K562 (cell line): ENCODE results near the gene LRRC75A. TPM values are rescaled to one million over a fixed set of nuclear protein-coding genes. Genes with fewer than 3 reads are reported as not detected.

Source experiments
- ATAC-seq: fragments of 200-7000 bp; cut with Tn5 transposase; 3 replicates; pipeline ENCODE4 v1.9.1; 2020; ENCODE audit warnings: moderate library complexity
- BruUV-seq: library from RNA; stranded (reverse); fragments of 400-500 nt; replicated peaks from 2 replicates; lab custom pipeline; 2021; lab: Mats Ljungman, UMichigan
- CTCF ChIA-PET: fragments of 300-600 bp; formaldehyde crosslinking; extraction: SDS; loops from one replicate; lab custom pipeline; 2021; ENCODE audit warnings: low intra/inter-chr PET ratio; lab: Yijun Ruan, JAX
- POLR2A ChIA-PET: fragments of 300-600, 350-650 bp; sonication (Branson Sonifier 250); formaldehyde crosslinking; extraction: SDS; loops from one replicate; lab custom pipeline; 2021; ENCODE audit warnings: antibody characterized with exemption, inconsistent platforms; lab: Yijun Ruan, JAX
- DNase-seq, 4 experiments: peaks; one replicate each; pipeline versions ENCODE4 v3.0.0 to v3.0.0-alpha.2; 2011 to 2018; ENCODE audit warnings: low spot score in 3 of 4, mixed read lengths in 3 of 4; ENCODE audit errors: extremely low read depth in 1 of 4
- FAIRE-seq: peaks from 2 replicates; lab custom pipeline; 2011; peaks lifted over from hg19 to GRCh38; lab: Jason Lieb, UNC
- H2AFZ ChIP-seq: 2 replicates; pipeline ENCODE4 v1.6.0; 2011; ENCODE audit warnings: low read depth, low read length, control low read depth, inconsistent platforms
- H3K27ac ChIP-seq: fragments of 200-600 bp; 3 replicates; pipeline ENCODE4 v1.8.0; 2011; ENCODE audit warnings: low read depth, mild to moderate bottlenecking, control low read depth, inconsistent platforms, low read length, moderate library complexity, mixed read lengths; ENCODE audit errors: extremely low read depth
- H3K27me3 ChIP-seq, 2 experiments: fragments of 300-600 bp in 1 of 2; 2 replicates in 1 of 2; 3 replicates in 1 of 2; pipeline versions ENCODE4 v1.6.0 to v1.8.0; 2011; ENCODE audit warnings: inconsistent platforms in 2 of 2, low read length in 2 of 2, mild to moderate bottlenecking in 1 of 2, mixed read lengths in 1 of 2, moderate library complexity in 1 of 2; ENCODE audit not compliant: control insufficient read depth in 2 of 2, insufficient read depth in 2 of 2
- H3K36me3 ChIP-seq: fragments of 300-600 bp; 3 replicates; pipeline ENCODE4 v1.8.0; 2011; ENCODE audit warnings: mild to moderate bottlenecking, low read length, inconsistent platforms; ENCODE audit not compliant: control insufficient read depth, insufficient read depth
- H3K4me1 ChIP-seq, 2 experiments: fragments of 200-600 bp in 1 of 2; replicated peaks in 1 of 2; 2 replicates in 1 of 2; 3 replicates in 1 of 2; pipeline versions ENCODE4 v1.5.1 to v1.8.0; 2011; ENCODE audit warnings: inconsistent platforms in 2 of 2, low read length in 2 of 2, mild to moderate bottlenecking in 1 of 2, mixed read lengths in 1 of 2, moderate library complexity in 1 of 2; ENCODE audit not compliant: control insufficient read depth in 2 of 2, insufficient read depth in 2 of 2
- H3K4me2 ChIP-seq: 2 replicates; pipeline ENCODE4 v1.6.1; 2011; ENCODE audit warnings: low read length, control low read depth, inconsistent platforms, mixed read lengths; ENCODE audit not compliant: insufficient read depth
- H3K4me3 ChIP-seq: fragments of 200-600 bp; sonication (generic), shearing (Covaris generic); 2 replicates; pipeline ENCODE4 v1.5.1; 2016; ENCODE audit warnings: control low read depth, inconsistent platforms
- H3K79me2 ChIP-seq: fragments of 200-600 bp; 3 replicates; pipeline ENCODE4 v1.8.0; 2011; ENCODE audit warnings: low read length, inconsistent platforms; ENCODE audit not compliant: control insufficient read depth, insufficient read depth
- H3K9ac ChIP-seq, 2 experiments: 2 replicates each; pipeline versions ENCODE4 v1.6.0 to v1.6.1; 2011; ENCODE audit warnings: low read depth in 2 of 2, low read length in 2 of 2, control low read depth in 1 of 2, inconsistent platforms in 1 of 2, mild to moderate bottlenecking in 1 of 2, mixed read lengths in 1 of 2; ENCODE audit not compliant: insufficient read depth in 1 of 2
- H3K9me1 ChIP-seq: one replicate; pipeline ENCODE4 v1.6.0; 2011; ENCODE audit warnings: inconsistent platforms, mild to moderate bottlenecking, low read length, moderate library complexity; ENCODE audit not compliant: control insufficient read depth, insufficient read depth
- H3K9me3 ChIP-seq: replicated peaks from 2 replicates; pipeline ENCODE4 v1.5.1; 2011; ENCODE audit warnings: low read depth, low read length, inconsistent platforms; ENCODE audit not compliant: control insufficient read depth, insufficient read depth
- H4K20me1 ChIP-seq: replicated peaks from 2 replicates; pipeline ENCODE4 v1.6.1; 2011; ENCODE audit warnings: low read length, inconsistent platforms, mixed read lengths; ENCODE audit not compliant: control insufficient read depth, insufficient read depth
- E2F3 ChIP-seq: fragments of 250-450 bp; sonication (Bioruptor Pico); IDR thresholded peaks from 2 replicates; pipeline ENCODE4 v1.4.0; 2020; ENCODE audit warnings: mild to moderate bottlenecking
- MTA2 ChIP-seq: fragments of 450-650 bp; IDR thresholded peaks from 2 replicates; pipeline ENCODE4 v1.6.1; 2016; ENCODE audit warnings: low read depth
- RFX1 ChIP-seq: fragments of 450-650 bp; IDR thresholded peaks from 2 replicates; pipeline ENCODE4 v1.6.1; 2016; ENCODE audit warnings: mild to moderate bottlenecking, moderate library complexity
- RFX5 ChIP-seq: IDR thresholded peaks from 2 replicates; pipeline ENCODE4 v1.6.1; 2011; ENCODE audit warnings: low read depth, mild to moderate bottlenecking, improper control_type of control experiment, low read length
- RUNX1 ChIP-seq: sonication (generic); IDR thresholded peaks from 2 replicates; pipeline ENCODE4 v1.6.1; 2016; ENCODE audit warnings: antibody characterized with exemption, low read depth
- THAP12 ChIP-seq: fragments of 250-450 bp; sonication (Bioruptor Pico); IDR thresholded peaks from 2 replicates; pipeline ENCODE4 v1.9.0; 2021; ENCODE audit warnings: mild to moderate bottlenecking, inconsistent platforms
- WGBS: fragments of 100-300 bp; shearing (Covaris generic); methylation state at CpG from one replicate; pipeline ENCODE4 v1.1.6; 2016; ENCODE audit warnings: low coverage, mixed read lengths; ENCODE audit not compliant: insufficient coverage; ENCODE audit errors: missing lambda C conversion rate; 5-methylcytosine and 5-hydroxymethylcytosine counted together
- in situ Hi-C: fragments of 300-500 bp; cut with MboI; formaldehyde crosslinking; loops from 4 replicates; pipeline ENCODE4 v1.15.0; 2018; ENCODE audit warnings: inconsistent platforms, mixed read lengths
- intact Hi-C: fragments of 100-400 bp; cut with micrococcal nuclease; formaldehyde crosslinking; loops from 2 replicates; pipeline ENCODE4 v1.14.2; 2022
- polyA plus RNA-seq, 8 experiments: library from polyadenylated mRNA; depleted of rRNA in 4 of 8; stranded (reverse) in 5 of 8; unstranded in 3 of 8; fragments of >200 nt; fragmentation: Nextera tagmentation in 2 of 8; fragmentation: Illumina TruSeq in 1 of 8; extraction: Ambion mirVana in 2 of 8; extraction: Trizol in 1 of 8; gene quantifications; 2 replicates each; pipeline versions ENCODE4 v1.2.1 to v1.2.3, GENCODE V29; 2011 to 2014; ENCODE audit warnings: inconsistent platforms in 1 of 8, missing spikeins in 1 of 8
- total RNA-seq, 7 experiments: library from RNA; depleted of rRNA in 6 of 7; stranded (reverse); fragments of >200 nt in 6 of 7; fragmentation: Illumina TruSeq in 2 of 7; extraction: Trizol in 2 of 7; gene quantifications; 2 replicates each; pipeline versions ENCODE4 v1.2.1 to v1.2.3, GENCODE V29; 2011 to 2021; ENCODE audit warnings: low replicate concordance in 1 of 7

LRRC75A gene
- total and polyA plus RNA-seq, 9 of the 15 experiments (the other 6 are each of a cell fraction or from before 2014, with no cell fraction given): 0.04 to 0.34 (median 0.08) TPM; not detected in 5

GRCh38 chr17:16459855-16460550 lies 32.0 kb downstream of the LRRC75A start (continued):
- TF ChIP-seq E2F3 (CRISPR knock-in tag) (no peak), MTA2 (no peak)

DNA sequence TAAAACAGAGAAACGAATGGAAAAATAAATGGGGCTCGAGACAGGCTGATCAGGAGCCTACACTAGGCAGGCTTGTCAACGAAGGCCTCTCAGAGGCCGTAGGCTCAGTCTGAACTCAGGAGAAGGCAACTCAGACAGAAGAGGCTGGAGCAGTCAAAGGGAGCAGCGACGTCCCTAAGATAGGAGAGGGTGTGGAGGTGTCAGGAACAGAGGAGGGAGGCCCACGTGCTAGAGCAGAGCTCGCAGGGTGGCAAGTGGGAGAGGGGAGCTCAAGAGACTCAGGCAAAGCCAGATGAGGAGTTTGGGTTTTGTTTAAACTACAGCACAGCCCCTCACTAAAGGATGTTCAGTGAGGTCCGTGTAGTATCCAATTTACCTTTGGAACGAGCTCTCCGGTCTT lies 32.7 kb downstream of the LRRC75A start:
- Histone ChIP-seq H3K4me1 (peaks cover 0 to 5% of the 10 kb centered on the region in 2 experiments; a peak in 2 of 5 replicates), H3K4me2 (no peak overlapping the region), H3K9me3 (no peaks in the 10 kb centered on the region), H3K9me1 (no peaks in the 10 kb centered on the region), H3K36me3 (peaks cover 13% of the 10 kb centered on the region; the same call in 2 of the 3 replicates), H2AFZ (no peak overlapping the region), H3K4me3 (no peak overlapping the region), H3K27me3 (no peaks in the 10 kb centered on the region), H3K79me2 (no peaks in the 10 kb centered on the region), H3K9ac (no peak overlapping the region), H4K20me1 (peaks cover 5% of the 10 kb centered on the region; the same call in 1 of the 2 replicates), H3K27ac (no peak overlapping the region)
- no peak for ATAC-seq
- TF ChIP-seq RFX1: no peak
- no peak for TF ChIP-seq RFX5
- no peak for TF ChIP-seq RUNX1
- TF ChIP-seq THAP12: no peak
- FAIRE-seq: no peak
- intact Hi-C loops (loop anchor here (10.0 kb wide), 1 partner anchor 94 kb away; no protein-coding TSS in a partner anchor), in situ Hi-C loops (no loop called here)
- CTCF ChIA-PET: no interaction called here
- POLR2A ChIA-PET: no interaction called here
- WGBS: 56% methylated on average over 6 of the region's 11 CpGs
- BruUV-seq: no TSS peak
- no peak for DNase-seq
